GM12878 (cell line): ENCODE results near the gene STPG1. TPM values are rescaled to one million over a fixed set of nuclear protein-coding genes. Genes with fewer than 3 reads are reported as not detected.

Experiments used
- ATAC-seq: fragments of 200-7000 bp; cut with Tn5 transposase; 3 replicates; pipeline ENCODE4 v1.9.1; 2020; ENCODE audit warnings: mild to moderate bottlenecking, moderate library complexity
- BruUV-seq: library from RNA; stranded (reverse); fragments of 400-500 nt; replicated peaks from 2 replicates; lab custom pipeline; 2021; lab: Mats Ljungman, UMichigan
- CTCF ChIA-PET: fragments of 300-600 bp; sonication (Branson Sonifier 250); formaldehyde crosslinking; extraction: SDS; loops from one replicate; lab custom pipeline; 2021; ENCODE audit warnings: inconsistent platforms; lab: Yijun Ruan, JAX
- POLR2A ChIA-PET: fragments of 350-600 bp; formaldehyde crosslinking; extraction: SDS; loops from one replicate; lab custom pipeline; 2021; ENCODE audit warnings: inconsistent platforms; lab: Charles Lee
- RAD21 ChIA-PET: fragments of 300-600 bp; sonication (Branson Sonifier 250); formaldehyde crosslinking; loops from one replicate; lab custom pipeline; 2023; ENCODE audit warnings: antibody characterized with exemption; ENCODE audit not compliant: unreplicated experiment; lab: Charles Lee
- SMC1A ChIA-PET: fragments of 300-600 bp; sonication (Branson Sonifier 250); formaldehyde crosslinking; loops from one replicate; lab custom pipeline; 2023; ENCODE audit not compliant: unreplicated experiment, uncharacterized antibody; lab: Charles Lee
- DNase-seq: peaks from one replicate; pipeline ENCODE4 v3.0.0-alpha.2; 2011; ENCODE audit warnings: low read depth, low spot score
- FAIRE-seq: peaks from 3 replicates; lab custom pipeline; 2011; peaks lifted over from hg19 to GRCh38; lab: Jason Lieb, UNC
- H2AFZ ChIP-seq: 2 replicates; pipeline ENCODE4 v1.6.0; 2011; ENCODE audit warnings: low read depth, low read length, control low read depth; ENCODE audit not compliant: control insufficient read depth
- H3K27ac ChIP-seq: 2 replicates; pipeline ENCODE4 v1.5.1; 2011; ENCODE audit warnings: control low read depth; ENCODE audit not compliant: control insufficient read depth, insufficient read depth
- H3K27me3 ChIP-seq, 2 experiments: replicated peaks in 1 of 2; 2 replicates each; pipeline versions ENCODE4 v1.6.0 to v1.6.1; 2011; ENCODE audit warnings: low read length in 1 of 2; ENCODE audit not compliant: control insufficient read depth in 2 of 2, insufficient read depth in 2 of 2
- H3K36me3 ChIP-seq, 2 experiments: 2 replicates each; pipeline ENCODE4 v1.5.1; 2011; ENCODE audit warnings: low read length in 1 of 2; ENCODE audit not compliant: control insufficient read depth in 2 of 2, insufficient read depth in 2 of 2
- H3K4me1 ChIP-seq: 2 replicates; pipeline ENCODE4 v1.6.1; 2011; ENCODE audit warnings: mild to moderate bottlenecking, low read length, moderate library complexity, mixed read lengths; ENCODE audit not compliant: control insufficient read depth, insufficient read depth
- H3K4me2 ChIP-seq: 2 replicates; pipeline ENCODE4 v1.6.0; 2011; ENCODE audit warnings: control low read depth; ENCODE audit not compliant: control insufficient read depth, insufficient read depth
- H3K4me3 ChIP-seq: fragments of 200-600 bp; sonication (generic); 2 replicates; pipeline ENCODE4 v1.5.1; 2016
- H3K79me2 ChIP-seq: 2 replicates; pipeline ENCODE4 v1.6.0; 2011; ENCODE audit warnings: low read length; ENCODE audit not compliant: control insufficient read depth, insufficient read depth
- H3K9ac ChIP-seq: 2 replicates; pipeline ENCODE4 v1.8.0; 2011; ENCODE audit warnings: low read length, control low read depth, mixed read lengths; ENCODE audit not compliant: control insufficient read depth, insufficient read depth
- H3K9me3 ChIP-seq: replicated peaks from 3 replicates; pipeline ENCODE4 v1.5.1; 2011; ENCODE audit warnings: mild to moderate bottlenecking, low read length; ENCODE audit not compliant: control insufficient read depth, insufficient read depth
- H4K20me1 ChIP-seq: 2 replicates; pipeline ENCODE4 v1.6.0; 2011; ENCODE audit not compliant: control insufficient read depth, insufficient read depth
- ATF2 ChIP-seq: IDR thresholded peaks from 2 replicates; pipeline ENCODE4 v1.6.1; 2012; ENCODE audit warnings: low read length, inconsistent platforms
- CHD1 ChIP-seq: IDR thresholded peaks from 2 replicates; pipeline ENCODE4 v1.6.1; 2012; ENCODE audit warnings: low read depth, low read length, improper control_type of control experiment
- DPF2 ChIP-seq: fragments of 450-650 bp; IDR thresholded peaks from 2 replicates; pipeline ENCODE4 v1.6.1; 2017; ENCODE audit warnings: mild to moderate bottlenecking
- ELK1 ChIP-seq: IDR thresholded peaks from 2 replicates; pipeline ENCODE4 v1.6.1; 2012; ENCODE audit warnings: low read depth, low read length, improper control_type of control experiment
- EP300 ChIP-seq, 2 experiments: fragments of 150-350 bp in 1 of 2; IDR thresholded peaks; 2 replicates each; pipeline ENCODE4 v1.6.1; 2011 to 2012; ENCODE audit warnings: low read depth in 2 of 2, low read length in 2 of 2, borderline replicate concordance in 1 of 2, improper control_type of control experiment in 1 of 2, inconsistent platforms in 1 of 2; ENCODE audit not compliant: control insufficient read depth in 1 of 2
- FOS ChIP-seq: IDR thresholded peaks from 3 replicates; pipeline ENCODE4 v1.6.1; 2011; ENCODE audit warnings: borderline replicate concordance; ENCODE audit not compliant: insufficient read length; ENCODE audit errors: extremely low read depth
- HDAC2 ChIP-seq: fragments of 200-600 bp; sonication (generic); IDR thresholded peaks from 2 replicates; pipeline ENCODE4 v1.6.1; 2017
- NR2F1 ChIP-seq: fragments of 450-650 bp; conservative IDR thresholded peaks from 2 replicates; pipeline ENCODE4 v1.6.1; 2017; ENCODE audit warnings: mild to moderate bottlenecking
- PML ChIP-seq: IDR thresholded peaks from 2 replicates; pipeline ENCODE4 v1.6.1; 2012; ENCODE audit warnings: low read length, inconsistent platforms
- POU2F2 ChIP-seq: IDR thresholded peaks from 3 replicates; pipeline ENCODE4 v1.6.1; 2011; ENCODE audit warnings: low read depth, mild to moderate bottlenecking, low read length, borderline replicate concordance
- RAD21 ChIP-seq: IDR thresholded peaks from 2 replicates; pipeline ENCODE4 v1.6.1; 2011; ENCODE audit warnings: mild to moderate bottlenecking, low read depth, low read length, moderate library complexity; ENCODE audit not compliant: insufficient read depth
- USF2 ChIP-seq: IDR thresholded peaks from 2 replicates; pipeline ENCODE4 v1.6.1; 2011; ENCODE audit warnings: low read depth, low read length, improper control_type of control experiment, borderline replicate concordance
- ZBTB40 ChIP-seq: fragments of 450-650 bp; IDR thresholded peaks from 2 replicates; pipeline ENCODE4 v1.6.1; 2016; ENCODE audit warnings: mild to moderate bottlenecking, moderate library complexity, borderline replicate concordance
- ZNF217 ChIP-seq: fragments of 450-650 bp; IDR thresholded peaks from 2 replicates; pipeline ENCODE4 v1.6.1; 2017; ENCODE audit warnings: antibody characterized with exemption, mild to moderate bottlenecking
- ZNF24 ChIP-seq: fragments of 450-650 bp; IDR thresholded peaks from 2 replicates; pipeline ENCODE4 v1.6.1; 2017; ENCODE audit warnings: antibody characterized with exemption, mild to moderate bottlenecking
- WGBS: methylation state at CpG from one replicate; pipeline ENCODE4 v1.1.6; 2016; ENCODE audit warnings: low lambda C conversion rate; ENCODE audit not compliant: insufficient replicate concordance, insufficient coverage; ENCODE audit errors: missing lambda C conversion rate; 5-methylcytosine and 5-hydroxymethylcytosine counted together
- in situ Hi-C: fragments of 300-500 bp; cut with MboI; formaldehyde crosslinking; loops from 9 replicates; pipeline ENCODE4 v1.14.3; 2018; ENCODE audit warnings: mixed read lengths
- intact Hi-C: fragments of 100-400 bp; cut with micrococcal nuclease; formaldehyde crosslinking; loops from one replicate; pipeline ENCODE4 v1.14.2; 2022; ENCODE audit not compliant: unreplicated experiment
- polyA plus RNA-seq, 11 experiments: library from polyadenylated mRNA; depleted of rRNA in 4 of 11; unstranded in 6 of 11; stranded (reverse) in 5 of 11; fragments of >200 nt; fragmentation: Nextera tagmentation in 4 of 11; fragmentation: Illumina TruSeq in 1 of 11; extraction: Ambion mirVana in 4 of 11; extraction: Trizol in 1 of 11; gene quantifications; 1 replicate in 1 of 11; 2 replicates in 10 of 11; pipeline versions ENCODE4 v1.2.1 to v1.2.3, GENCODE V29; 2011 to 2016; ENCODE audit warnings: inconsistent platforms in 2 of 11, missing spikeins in 2 of 11, low read depth in 1 of 11
- total RNA-seq, 4 experiments: library from RNA; depleted of rRNA in 3 of 4; stranded (reverse); fragments of >200 nt in 3 of 4; fragmentation: Illumina TruSeq in 1 of 4; extraction: Trizol in 1 of 4; gene quantifications; 2 replicates each; pipeline versions ENCODE4 v1.2.1 to v1.2.3, GENCODE V29; 2013 to 2021
- TF ChIP-seq, protein P1 (sequence below): IDR thresholded peaks from 2 replicates; pipeline ENCODE4 v1.6.1; 2011; ENCODE audit warnings: borderline replicate concordance, low read depth, mild to moderate bottlenecking, moderate library complexity, low read length; ENCODE audit not compliant: insufficient read depth, poor library complexity, severe bottlenecking

The STPG1 gene
- total and polyA plus RNA-seq, 10 of the 15 experiments (the other 5 are each of a cell fraction or from before 2014, with no cell fraction given) = 0.22 to 2.6 (median 0.73) TPM

- 0 out of 2 replicates have a peak, but pooled peaks cover 3% of the 10 kb centered on the region for H3K4me1 ChIP-seq
- no peak for ATAC-seq
- H3K4me2 ChIP-seq = no peak overlapping the region
- POLR2A ChIA-PET = no interaction called here
- H3K27me3 ChIP-seq = no peaks in the 10 kb centered on the region
- no peak overlapping the region for H2AFZ ChIP-seq
- 95% methylated on average over 3 of the region's 3 CpGs for WGBS
- RAD21 ChIA-PET = interaction anchor here (0.6 kb wide), 1 partner anchor 229 kb away, joined by 3 read pairs; no protein-coding TSS in a partner anchor
- BruUV-seq = no TSS peak
- FAIRE-seq = no peak
- H3K36me3 ChIP-seq = no peaks in the 10 kb centered on the region; a peak in 1 of 4 replicates
- SMC1A ChIA-PET = interaction anchor here (0.6 to 0.8 kb wide), 2 partner anchors 129 to 1344 kb away, joined by 3 read pairs; no protein-coding TSS in a partner anchor
- no peak overlapping the region for H3K4me3 ChIP-seq
- H3K9ac ChIP-seq = no peak overlapping the region
- H3K9me3 ChIP-seq = no peaks in the 10 kb centered on the region; the same call in 2 of the 3 replicates
- DNase-seq = no peak
- H4K20me1 ChIP-seq = no peaks in the 10 kb centered on the region
- no peak overlapping the region for H3K27ac ChIP-seq
- H3K79me2 ChIP-seq = no peaks in the 10 kb centered on the region
- in situ Hi-C loops (no loop called here), intact Hi-C loops (no loop called here)
- CTCF ChIA-PET = interaction anchor here (1.2 to 1.7 kb wide), 3 partner anchors 27 to 259 kb away, joined by 4 to 7 read pairs (median 4); no protein-coding TSS in a partner anchor
- TF ChIP-seq ZNF217 (no peak), DPF2 (no peak), NR2F1 (no peak), ELK1 (no peak), FOS (no peak), RAD21 (no peak), ATF2 (no peak), POU2F2 (no peak), PML (no peak), CHD1 (no peak), USF2 (no peak), ZBTB40 (no peak), HDAC2 (no peak), ZNF24 (no peak), EP300 (IDR thresholded peaks at IDR 0.05; ENCODE audit: borderline replicate concordance in 1 of 2, control insufficient read depth in 1 of 2, low read depth in 2 of 2, low read length in 2 of 2) (no peak)
- TF ChIP-seq, protein P1, sequence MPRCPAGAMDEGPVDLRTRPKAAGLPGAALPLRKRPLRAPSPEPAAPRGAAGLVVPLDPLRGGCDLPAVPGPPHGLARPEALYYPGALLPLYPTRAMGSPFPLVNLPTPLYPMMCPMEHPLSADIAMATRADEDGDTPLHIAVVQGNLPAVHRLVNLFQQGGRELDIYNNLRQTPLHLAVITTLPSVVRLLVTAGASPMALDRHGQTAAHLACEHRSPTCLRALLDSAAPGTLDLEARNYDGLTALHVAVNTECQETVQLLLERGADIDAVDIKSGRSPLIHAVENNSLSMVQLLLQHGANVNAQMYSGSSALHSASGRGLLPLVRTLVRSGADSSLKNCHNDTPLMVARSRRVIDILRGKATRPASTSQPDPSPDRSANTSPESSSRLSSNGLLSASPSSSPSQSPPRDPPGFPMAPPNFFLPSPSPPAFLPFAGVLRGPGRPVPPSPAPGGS = no peak
Measured at GRCh38 chr1:24457866-24458265, 44.3 kb upstream of the STPG1 start.
